Esophagus muscularis mucosa (tissue), 4 donors: ENCODE measurements around the gene NHLRC2. TPM values are rescaled to one million over a fixed set of nuclear protein-coding genes. Genes with fewer than 3 reads are reported as not detected.

Experiments used
- DNase-seq: peaks from one replicate; pipeline ENCODE4 v3.0.0-alpha.2; 2017; ENCODE audit errors: extremely low spot score
- H3K27ac ChIP-seq, 4 donors: fragments of 200-600 bp; sonication (generic); replicated peaks in 1 of 4; 1 replicate in 3 of 4; 2 replicates in 1 of 4; pipeline ENCODE4 v1.5.1; 2016 to 2019; ENCODE audit warnings: mild to moderate bottlenecking in 1 of 4
- H3K27me3 ChIP-seq, 4 donors: fragments of 200-600 bp; sonication (generic); one replicate each; pipeline versions ENCODE4 v1.5.1 to v1.6.0; 2016 to 2019
- H3K36me3 ChIP-seq, 4 donors: fragments of 200-600 bp; sonication (generic); one replicate each; pipeline ENCODE4 v1.5.1; 2016 to 2019
- H3K4me1 ChIP-seq, 4 donors: fragments of 200-600 bp; sonication (generic); one replicate each; pipeline ENCODE4 v1.5.1; 2016 to 2019
- H3K4me3 ChIP-seq, 4 donors: fragments of 200-600 bp; sonication (generic); 1 replicate in 2 of 4; 2 replicates in 2 of 4; pipeline ENCODE4 v1.5.1; 2016 to 2019; ENCODE audit warnings: mild to moderate bottlenecking in 4 of 4, moderate library complexity in 1 of 4
- H3K9me3 ChIP-seq, 4 donors: fragments of 200-600 bp; sonication (generic); 1 replicate in 3 of 4; 2 replicates in 1 of 4; pipeline ENCODE4 v1.5.1; 2016 to 2019
- EP300 ChIP-seq: sonication (generic); formaldehyde crosslinking; IDR thresholded peaks from one replicate; pipeline ENCODE4 v1.6.1; 2017; ENCODE audit warnings: antibody characterized with exemption
- POLR2A ChIP-seq: fragments of 450-650 bp; IDR thresholded peaks from one replicate; pipeline ENCODE4 v1.6.1; 2017; ENCODE audit warnings: antibody characterized with exemption, moderate library complexity, mild to moderate bottlenecking, low read depth
- POLR2AphosphoS5 ChIP-seq, 2 donors: sonication (generic); formaldehyde crosslinking; IDR thresholded peaks; one replicate each; pipeline ENCODE4 v1.6.1; 2017; ENCODE audit warnings: antibody characterized with exemption in 2 of 2
- WGBS: methylation state at CpG from one replicate; pipeline ENCODE4 v1.1.5; 2018; 5-methylcytosine and 5-hydroxymethylcytosine counted together
- intact Hi-C: fragments of 100-400 bp; cut with DNase I; formaldehyde crosslinking; loops from one replicate; pipeline ENCODE4 v1.15.1; 2023
- total RNA-seq, 4 donors: library from RNA; depleted of rRNA; stranded (reverse); fragments of >200 nt; gene quantifications; one replicate each; pipeline versions ENCODE4 v1.1.0 to v1.2.1, GENCODE V29; 2016
- TF ChIP-seq, protein P1 (sequence below), 3 experiments: fragments of 200-600 bp in 2 of 3; fragments of 450-650 bp in 1 of 3; sonication (generic) in 2 of 3; IDR thresholded peaks; one replicate each; pipeline ENCODE4 v1.5.1; 2017 to 2019; ENCODE audit warnings: antibody characterized with exemption in 3 of 3, mild to moderate bottlenecking in 2 of 3, moderate library complexity in 1 of 3

Gene NHLRC2
- total RNA-seq, 4 donors from 2014 or later, result 30.6 to 59.4 (median 40.3) TPM

- DNase-seq, result no peak
- H3K4me1 ChIP-seq, result peaks cover 0 to 7% (median 4%) of the 10 kb centered on the region in 4 donors
- no peak overlapping the region for H3K4me3 ChIP-seq
- no peaks in the 10 kb centered on the region for H3K27me3 ChIP-seq
- TF ChIP-seq, protein P1, sequence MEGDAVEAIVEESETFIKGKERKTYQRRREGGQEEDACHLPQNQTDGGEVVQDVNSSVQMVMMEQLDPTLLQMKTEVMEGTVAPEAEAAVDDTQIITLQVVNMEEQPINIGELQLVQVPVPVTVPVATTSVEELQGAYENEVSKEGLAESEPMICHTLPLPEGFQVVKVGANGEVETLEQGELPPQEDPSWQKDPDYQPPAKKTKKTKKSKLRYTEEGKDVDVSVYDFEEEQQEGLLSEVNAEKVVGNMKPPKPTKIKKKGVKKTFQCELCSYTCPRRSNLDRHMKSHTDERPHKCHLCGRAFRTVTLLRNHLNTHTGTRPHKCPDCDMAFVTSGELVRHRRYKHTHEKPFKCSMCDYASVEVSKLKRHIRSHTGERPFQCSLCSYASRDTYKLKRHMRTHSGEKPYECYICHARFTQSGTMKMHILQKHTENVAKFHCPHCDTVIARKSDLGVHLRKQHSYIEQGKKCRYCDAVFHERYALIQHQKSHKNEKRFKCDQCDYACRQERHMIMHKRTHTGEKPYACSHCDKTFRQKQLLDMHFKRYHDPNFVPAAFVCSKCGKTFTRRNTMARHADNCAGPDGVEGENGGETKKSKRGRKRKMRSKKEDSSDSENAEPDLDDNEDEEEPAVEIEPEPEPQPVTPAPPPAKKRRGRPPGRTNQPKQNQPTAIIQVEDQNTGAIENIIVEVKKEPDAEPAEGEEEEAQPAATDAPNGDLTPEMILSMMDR (IDR thresholded peaks at IDR 0.05), result no peak
- no peaks in the 10 kb centered on the region for H3K9me3 ChIP-seq
- H3K27ac ChIP-seq, result no peak overlapping the region
- intact Hi-C loops, result no loop called here
- H3K36me3 ChIP-seq, result peaks cover 0 to 60% (median 16%) of the 10 kb centered on the region in 4 donors
- WGBS, result 100% methylated on average over 1 of the region's 1 CpG
Observed at GRCh38 chr10:113842171-113842570, 12.3 kb upstream of the NHLRC2 start.

DNA sequence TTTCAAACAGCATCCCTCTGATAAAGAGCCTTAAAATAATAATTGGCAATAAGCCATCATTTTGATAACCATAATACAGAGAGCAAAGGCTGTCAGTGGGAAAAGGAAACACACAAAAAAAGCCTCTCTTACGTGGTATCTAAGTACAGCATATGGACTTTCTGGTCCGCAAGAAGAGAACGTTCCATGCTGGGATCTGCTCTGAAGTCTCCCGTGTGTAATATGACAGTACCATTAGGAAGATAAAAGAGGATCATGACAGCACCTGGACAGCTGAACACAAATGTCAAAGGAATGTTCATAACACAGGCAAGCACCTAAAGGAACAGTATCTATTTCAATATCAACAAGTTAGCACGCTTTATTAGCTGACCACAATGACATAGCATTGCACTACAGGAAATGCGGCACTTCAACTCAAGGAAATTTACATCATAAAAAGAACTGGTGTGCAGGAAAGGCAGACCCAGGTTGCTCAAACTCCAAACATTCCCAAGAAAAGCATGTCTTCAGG, 10.4 kb upstream of the NHLRC2 start:
- DNase-seq, result no peak
- no peak overlapping the region for H3K4me3 ChIP-seq
- peaks cover 0 to 15% (median 4%) of the 10 kb centered on the region in 4 donors for H3K4me1 ChIP-seq
- intact Hi-C loops, result no loop called here
- peak overlapping the region in 1 of 4 donors; percentile 32 for H3K27ac ChIP-seq
- no peaks in the 10 kb centered on the region for H3K27me3 ChIP-seq
- TF ChIP-seq, protein P1 (IDR thresholded peaks at IDR 0.05), result no peak
- TF ChIP-seq POLR2AphosphoS5 (IDR thresholded peaks at IDR 0.05) (no peak), EP300 (no peak), POLR2A (no peak)
- H3K36me3 ChIP-seq, result peaks cover 0 to 57% (median 16%) of the 10 kb centered on the region in 4 donors
- WGBS, result 61% methylated on average over 6 of the region's 6 CpGs
- H3K9me3 ChIP-seq, result no peaks in the 10 kb centered on the region

DNA sequence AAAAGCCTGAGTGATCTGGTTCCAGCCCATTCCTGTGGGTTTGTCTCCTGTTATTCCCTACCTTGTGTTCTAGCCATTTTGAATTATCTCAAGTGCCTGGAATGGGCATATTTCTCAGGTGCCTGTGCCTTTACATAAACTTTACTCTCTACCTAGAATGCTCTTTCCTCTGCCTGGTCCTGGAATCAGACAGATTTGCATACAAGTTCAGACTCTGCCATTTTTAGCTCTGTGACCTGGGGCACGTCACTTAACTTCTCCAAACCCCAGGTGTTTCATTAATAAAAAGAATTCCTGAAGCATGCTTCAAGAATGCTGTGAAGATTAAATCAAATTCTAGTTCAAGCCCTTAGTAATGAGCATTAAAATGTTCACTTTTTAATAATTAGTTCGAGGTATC, 8.4 kb upstream of the NHLRC2 start:
- peaks cover 0 to 27% (median 8%) of the 10 kb centered on the region in 4 donors for H3K4me1 ChIP-seq
- TF ChIP-seq EP300 (no peak), POLR2A (no peak)
- no peak overlapping the region for H3K27ac ChIP-seq
- no peak overlapping the region for H3K4me3 ChIP-seq
- WGBS, result 95% methylated on average over 2 of the region's 2 CpGs
- H3K9me3 ChIP-seq, result no peaks in the 10 kb centered on the region
- peaks cover 0 to 47% (median 13%) of the 10 kb centered on the region in 4 donors for H3K36me3 ChIP-seq
- H3K27me3 ChIP-seq, result no peaks in the 10 kb centered on the region
- intact Hi-C loops, result no loop called here
- DNase-seq, result no peak

- DNase-seq, result no peak
- H3K4me3 ChIP-seq, result no peak overlapping the region
- no peak overlapping the region for H3K27ac ChIP-seq
- H3K9me3 ChIP-seq, result no peaks in the 10 kb centered on the region
- intact Hi-C loops, result no loop called here
- TF ChIP-seq, protein P1 (IDR thresholded peaks at IDR 0.05), result no peak
- no peak for TF ChIP-seq EP300
- TF ChIP-seq POLR2A, result no peak
- TF ChIP-seq POLR2AphosphoS5 (IDR thresholded peaks at IDR 0.05), result no peak
- no peaks in the 10 kb centered on the region for H3K27me3 ChIP-seq
- H3K36me3 ChIP-seq, result peaks cover 0 to 32% (median 10%) of the 10 kb centered on the region in 4 donors
- WGBS, result 93% methylated on average over 5 of the region's 5 CpGs
- peaks cover 3 to 47% (median 27%) of the 10 kb centered on the region in 4 donors for H3K4me1 ChIP-seq
Observed at GRCh38 chr10:113849140-113849803, 5.2 kb upstream of the NHLRC2 start.

GRCh38 chr10:113849946-113850345, 4.5 kb upstream of the NHLRC2 start:
- intact Hi-C loops, result loop anchor here (5.0 to 10.0 kb wide), 3 partner anchors 145 to 255 kb away; partner anchors contain the start of gene ADRB1
- no peaks in the 10 kb centered on the region for H3K9me3 ChIP-seq
- H3K4me3 ChIP-seq, result no peak overlapping the region
- H3K36me3 ChIP-seq, result peaks cover 0 to 25% (median 5%) of the 10 kb centered on the region in 4 donors
- WGBS, result 96% methylated on average over 7 of the region's 7 CpGs
- peaks cover 3 to 47% (median 27%) of the 10 kb centered on the region in 4 donors for H3K4me1 ChIP-seq
- no peak for DNase-seq
- TF ChIP-seq, protein P1 (IDR thresholded peaks at IDR 0.05), result no peak
- TF ChIP-seq EP300 (no peak), POLR2A (no peak), POLR2AphosphoS5 (IDR thresholded peaks at IDR 0.05) (no peak)
- H3K27ac ChIP-seq, result no peak overlapping the region
- no peaks in the 10 kb centered on the region for H3K27me3 ChIP-seq
